Gastrocnemius medialis (tissue), 4 donors: ENCODE results near the gene GHITM. TPM values are rescaled to one million over a fixed set of nuclear protein-coding genes. Genes with fewer than 3 reads are reported as not detected.
"Not testable (repeated sequence)": the region's sequence is repeated elsewhere in the genome, so short reads cannot be mapped to it uniquely, and the experiment has no call there.

Source experiments
- ATAC-seq, 2 donors: fragments of 150-250 bp; one replicate each; pipeline ENCODE4 v1.9.1; 2016
- DNase-seq, 2 donors: peaks; one replicate each; pipeline ENCODE4 v3.0.0-alpha.2; 2019
- H3K27ac ChIP-seq, 4 donors: fragments of 200-600 bp; sonication (generic); 1 replicate in 1 of 4; 2 replicates in 3 of 4; pipeline ENCODE4 v1.5.1; 2016 to 2018; ENCODE audit warnings: mild to moderate bottlenecking in 2 of 4, moderate library complexity in 1 of 4
- H3K27me3 ChIP-seq, 3 donors: fragments of 200-600 bp; sonication (generic) in 2 of 3; 1 replicate in 1 of 3; 2 replicates in 2 of 3; pipeline versions ENCODE4 v1.5.1 to v1.6.0; 2016 to 2019; ENCODE audit warnings: mild to moderate bottlenecking in 1 of 3, moderate library complexity in 1 of 3
- H3K36me3 ChIP-seq, 2 donors: fragments of 200-600 bp; sonication (generic) in 1 of 2; one replicate each; pipeline ENCODE4 v1.5.1; 2017 to 2018
- H3K4me1 ChIP-seq, 2 donors: fragments of 200-600 bp; sonication (generic) in 1 of 2; one replicate each; pipeline ENCODE4 v1.5.1; 2016 to 2017; ENCODE audit warnings: mild to moderate bottlenecking in 2 of 2
- H3K4me3 ChIP-seq, 4 donors: fragments of 200-600 bp; sonication (generic) in 3 of 4; 1 replicate in 1 of 4; 2 replicates in 3 of 4; pipeline ENCODE4 v1.5.1; 2016 to 2019; ENCODE audit warnings: mild to moderate bottlenecking in 2 of 4
- H3K9me3 ChIP-seq, 3 donors: fragments of 200-600 bp; sonication (generic) in 2 of 3; 1 replicate in 1 of 3; 2 replicates in 2 of 3; pipeline ENCODE4 v1.5.1; 2016 to 2019
- POLR2A ChIP-seq, 2 donors: fragments of 450-650 bp; IDR thresholded peaks; one replicate each; pipeline ENCODE4 v1.6.1; 2017; ENCODE audit warnings: antibody characterized with exemption in 2 of 2, mild to moderate bottlenecking in 2 of 2, moderate library complexity in 2 of 2
- in situ Hi-C, 4 donors: fragments of 200-750 bp; cut with MboI; loops; one replicate each; pipeline versions ENCODE4 v1.15.0 to v1.8.0; 2017; ENCODE audit warnings: low sequenced_read_pairs in 4 of 4
- intact Hi-C: fragments of 100-400 bp; cut with DNase I; formaldehyde crosslinking; loops from one replicate; pipeline ENCODE4 v1.15.1; 2023; ENCODE audit warnings: low total_unique reads
- total RNA-seq, 4 donors: library from RNA; depleted of rRNA; stranded (reverse); fragments of >200 nt; gene quantifications; one replicate each; pipeline versions ENCODE4 v1.1.0 to v1.2.3, GENCODE V29; 2016
- TF ChIP-seq, protein P1 (sequence below), 5 experiments: fragments of 450-650 bp in 3 of 5; fragments of 200-600 bp in 2 of 5; sonication (generic) in 2 of 5; IDR thresholded peaks in 4 of 5; conservative IDR thresholded peaks in 1 of 5; 1 replicate in 4 of 5; 2 replicates in 1 of 5; pipeline ENCODE4 v1.5.1; 2016 to 2019; ENCODE audit warnings: antibody characterized with exemption in 5 of 5, mild to moderate bottlenecking in 3 of 5, moderate library complexity in 3 of 5

GHITM gene
- total RNA-seq, 4 donors from 2014 or later: 307 to 444 (median 358) TPM

DNA sequence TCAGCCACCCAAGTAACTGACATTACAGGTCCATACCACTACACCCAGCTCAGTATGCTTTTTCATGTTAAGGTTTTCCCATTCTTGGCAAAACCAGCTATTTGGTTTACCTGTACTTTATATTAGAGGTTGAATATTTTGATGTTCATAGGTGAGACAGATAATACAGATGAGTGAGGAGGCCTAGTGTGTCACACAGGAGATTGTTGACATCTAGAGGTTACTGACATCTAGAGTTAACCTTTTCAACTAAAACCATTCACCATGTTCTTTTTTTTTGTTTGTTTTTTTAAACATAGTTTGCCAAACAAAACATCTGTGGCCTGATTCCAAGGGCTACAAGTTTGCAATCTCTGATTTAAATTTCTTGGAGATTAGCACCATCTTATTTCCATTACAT, 8.0 kb downstream of the GHITM start:
- TF ChIP-seq POLR2A (IDR thresholded peaks at IDR 0.05): no peak
- TF ChIP-seq, protein P1, sequence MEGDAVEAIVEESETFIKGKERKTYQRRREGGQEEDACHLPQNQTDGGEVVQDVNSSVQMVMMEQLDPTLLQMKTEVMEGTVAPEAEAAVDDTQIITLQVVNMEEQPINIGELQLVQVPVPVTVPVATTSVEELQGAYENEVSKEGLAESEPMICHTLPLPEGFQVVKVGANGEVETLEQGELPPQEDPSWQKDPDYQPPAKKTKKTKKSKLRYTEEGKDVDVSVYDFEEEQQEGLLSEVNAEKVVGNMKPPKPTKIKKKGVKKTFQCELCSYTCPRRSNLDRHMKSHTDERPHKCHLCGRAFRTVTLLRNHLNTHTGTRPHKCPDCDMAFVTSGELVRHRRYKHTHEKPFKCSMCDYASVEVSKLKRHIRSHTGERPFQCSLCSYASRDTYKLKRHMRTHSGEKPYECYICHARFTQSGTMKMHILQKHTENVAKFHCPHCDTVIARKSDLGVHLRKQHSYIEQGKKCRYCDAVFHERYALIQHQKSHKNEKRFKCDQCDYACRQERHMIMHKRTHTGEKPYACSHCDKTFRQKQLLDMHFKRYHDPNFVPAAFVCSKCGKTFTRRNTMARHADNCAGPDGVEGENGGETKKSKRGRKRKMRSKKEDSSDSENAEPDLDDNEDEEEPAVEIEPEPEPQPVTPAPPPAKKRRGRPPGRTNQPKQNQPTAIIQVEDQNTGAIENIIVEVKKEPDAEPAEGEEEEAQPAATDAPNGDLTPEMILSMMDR (IDR thresholded peaks at IDR 0.05 in 4 of 5, conservative IDR thresholded peaks at IDR 0.05 in 1 of 5): no peak
- Histone ChIP-seq H3K27me3 (no peaks in the 10 kb centered on the region), H3K4me3 (no peak overlapping the region), H3K36me3 (peaks cover 5 to 100% of the 10 kb centered on the region in 2 donors), H3K9me3 (no peaks in the 10 kb centered on the region), H3K27ac (no peak overlapping the region), H3K4me1 (no peaks in the 10 kb centered on the region)
- intact Hi-C loops: no loop called here
- in situ Hi-C loops: loop anchor here in 2 of 4 donors (10.0 to 25.0 kb wide), 2 partner anchors 187 to 190 kb away; partner anchors contain the start of gene CCSER2 (in 1 of the 2)
- ATAC-seq (no peak), DNase-seq (no peak)

DNA sequence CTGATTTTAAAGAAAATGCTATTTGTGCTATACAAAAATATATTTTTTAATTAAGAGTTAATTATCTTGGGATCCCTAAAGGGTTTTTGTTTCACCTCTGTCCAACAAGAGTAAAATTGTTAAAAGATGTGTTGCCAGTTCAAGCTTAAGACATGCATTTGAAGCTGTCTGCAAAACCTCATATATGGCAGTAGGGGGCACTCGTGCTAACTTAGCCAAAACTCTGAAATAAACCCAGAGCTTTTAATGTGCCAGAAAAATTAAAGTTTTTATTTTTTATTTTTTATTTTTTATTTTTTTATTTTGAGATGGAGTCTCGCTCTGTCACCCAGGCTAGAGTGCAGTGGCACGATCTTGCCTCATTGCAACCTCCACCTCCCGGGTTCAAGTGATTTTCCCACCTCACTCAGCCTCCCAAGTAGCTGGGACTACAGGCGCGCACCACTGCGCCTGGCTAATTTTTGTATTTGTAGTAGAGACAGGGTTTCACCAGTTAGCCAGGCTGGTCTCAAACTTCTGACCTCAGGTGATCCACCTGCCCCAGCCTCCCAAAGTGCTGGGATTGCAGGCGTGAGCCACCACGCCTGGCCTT, 8.8 kb downstream of the GHITM start:
- H3K4me3 ChIP-seq, H3K4me1 ChIP-seq, ATAC-seq, DNase-seq, intact Hi-C loops, H3K9me3 ChIP-seq, H3K27me3 ChIP-seq, H3K27ac ChIP-seq: not testable (repeated sequence)
- peaks cover 3 to 100% of the 10 kb centered on the region in 2 donors for H3K36me3 ChIP-seq
- in situ Hi-C loops: loop anchor here in 2 of 4 donors (10.0 to 25.0 kb wide), 2 partner anchors 187 to 189 kb away; partner anchors contain the start of gene CCSER2 (in 1 of the 2)
- TF ChIP-seq, protein P1 (IDR thresholded peaks at IDR 0.05 in 4 of 5, conservative IDR thresholded peaks at IDR 0.05 in 1 of 5): peak in 4 of 5 experiments; percentile 13 to 59 (median 24)

DNA sequence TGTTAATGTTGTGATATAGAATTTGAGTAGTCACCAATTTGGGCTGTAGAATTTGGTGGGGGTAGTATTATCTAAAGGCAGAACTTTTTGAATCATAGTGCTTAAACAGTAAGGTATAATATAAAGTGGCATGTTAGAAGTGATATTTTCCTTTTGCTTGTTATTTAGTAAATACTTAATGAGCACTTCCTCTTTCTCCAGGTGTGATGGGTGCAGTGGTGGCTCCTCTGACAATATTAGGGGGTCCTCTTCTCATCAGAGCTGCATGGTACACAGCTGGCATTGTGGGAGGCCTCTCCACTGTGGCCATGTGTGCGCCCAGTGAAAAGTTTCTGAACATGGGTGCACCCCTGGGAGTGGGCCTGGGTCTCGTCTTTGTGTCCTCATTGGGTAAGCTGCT, 10.5 kb downstream of the GHITM start:
- no peak for ATAC-seq
- intact Hi-C loops: no loop called here
- H3K4me3 ChIP-seq: no peak overlapping the region

DNA sequence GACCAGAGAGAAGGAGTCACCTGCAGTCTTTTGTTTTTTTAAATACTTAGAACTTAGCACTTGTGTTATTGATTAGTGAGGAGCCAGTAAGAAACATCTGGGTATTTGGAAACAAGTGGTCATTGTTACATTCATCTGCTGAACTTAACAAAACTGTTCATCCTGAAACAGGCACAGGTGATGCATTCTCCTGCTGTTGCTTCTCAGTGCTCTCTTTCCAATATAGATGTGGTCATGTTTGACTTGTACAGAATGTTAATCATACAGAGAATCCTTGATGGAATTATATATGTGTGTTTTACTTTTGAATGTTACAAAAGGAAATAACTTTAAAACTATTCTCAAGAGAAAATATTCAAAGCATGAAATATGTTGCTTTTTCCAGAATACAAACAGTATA, 13.5 kb downstream of the GHITM start:
- in situ Hi-C loops: no loop called here

More for the DNA sequence above, 10.5 kb downstream of the GHITM start:
- H3K9me3 ChIP-seq: no peaks in the 10 kb centered on the region
- DNase-seq: no peak
- no peak for TF ChIP-seq POLR2A (IDR thresholded peaks at IDR 0.05)
- TF ChIP-seq, protein P1 (IDR thresholded peaks at IDR 0.05 in 4 of 5, conservative IDR thresholded peaks at IDR 0.05 in 1 of 5): no peak
- in situ Hi-C loops: loop anchor here in 2 of 4 donors (10.0 to 25.0 kb wide), 2 partner anchors 185 to 187 kb away; partner anchors contain the start of gene CCSER2 (in 1 of the 2)
- H3K36me3 ChIP-seq: peaks cover 0 to 100% of the 10 kb centered on the region in 2 donors
- no peaks in the 10 kb centered on the region for H3K27me3 ChIP-seq
- H3K27ac ChIP-seq: no peak overlapping the region
- H3K4me1 ChIP-seq: no peaks in the 10 kb centered on the region

More for the DNA sequence above, 13.5 kb downstream of the GHITM start:
- DNase-seq: no peak
- TF ChIP-seq, protein P1 (IDR thresholded peaks at IDR 0.05 in 4 of 5, conservative IDR thresholded peaks at IDR 0.05 in 1 of 5): no peak
- no peak for TF ChIP-seq POLR2A (IDR thresholded peaks at IDR 0.05)
- H3K36me3 ChIP-seq: peaks cover 0 to 74% of the 10 kb centered on the region in 2 donors
- H3K9me3 ChIP-seq: no peaks in the 10 kb centered on the region
- no peak overlapping the region for H3K4me3 ChIP-seq
- ATAC-seq: no peak
- no peak overlapping the region for H3K27ac ChIP-seq
- intact Hi-C loops: no loop called here
- no peaks in the 10 kb centered on the region for H3K4me1 ChIP-seq
- no peaks in the 10 kb centered on the region for H3K27me3 ChIP-seq
